ENCODE results near the gene TJP2. TPM values are rescaled to one million over a fixed set of nuclear protein-coding genes. Genes with fewer than 3 reads are reported as not detected.

TJP2 gene
- total RNA-seq, 4 donors from 2014 or later, result 114 to 221 (median 156) TPM

DNA sequence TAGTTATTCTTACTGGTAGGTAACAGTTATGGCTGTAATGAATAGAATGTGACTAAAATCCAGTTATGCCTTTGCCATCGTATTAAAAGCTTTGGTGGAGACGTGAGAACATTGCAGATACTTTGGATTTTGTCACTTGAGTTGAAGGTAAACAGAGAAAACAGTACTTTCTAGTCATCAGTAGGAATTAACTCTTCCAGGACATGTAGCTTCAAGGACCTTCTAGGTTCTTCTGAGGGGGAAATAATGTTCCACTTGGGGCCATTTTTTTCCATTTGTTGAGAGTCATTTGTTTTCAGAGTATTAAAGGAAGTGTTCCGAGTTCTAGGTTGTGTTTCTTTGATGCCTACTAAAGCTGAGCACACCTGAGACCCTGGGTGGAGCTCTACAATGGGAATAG, 6.1 kb downstream of the TJP2 start:
- ATAC-seq (ENCODE audit: low FRiP score), result no peak
- TF ChIP-seq, protein P1, sequence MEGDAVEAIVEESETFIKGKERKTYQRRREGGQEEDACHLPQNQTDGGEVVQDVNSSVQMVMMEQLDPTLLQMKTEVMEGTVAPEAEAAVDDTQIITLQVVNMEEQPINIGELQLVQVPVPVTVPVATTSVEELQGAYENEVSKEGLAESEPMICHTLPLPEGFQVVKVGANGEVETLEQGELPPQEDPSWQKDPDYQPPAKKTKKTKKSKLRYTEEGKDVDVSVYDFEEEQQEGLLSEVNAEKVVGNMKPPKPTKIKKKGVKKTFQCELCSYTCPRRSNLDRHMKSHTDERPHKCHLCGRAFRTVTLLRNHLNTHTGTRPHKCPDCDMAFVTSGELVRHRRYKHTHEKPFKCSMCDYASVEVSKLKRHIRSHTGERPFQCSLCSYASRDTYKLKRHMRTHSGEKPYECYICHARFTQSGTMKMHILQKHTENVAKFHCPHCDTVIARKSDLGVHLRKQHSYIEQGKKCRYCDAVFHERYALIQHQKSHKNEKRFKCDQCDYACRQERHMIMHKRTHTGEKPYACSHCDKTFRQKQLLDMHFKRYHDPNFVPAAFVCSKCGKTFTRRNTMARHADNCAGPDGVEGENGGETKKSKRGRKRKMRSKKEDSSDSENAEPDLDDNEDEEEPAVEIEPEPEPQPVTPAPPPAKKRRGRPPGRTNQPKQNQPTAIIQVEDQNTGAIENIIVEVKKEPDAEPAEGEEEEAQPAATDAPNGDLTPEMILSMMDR (IDR thresholded peaks at IDR 0.05), result no peak
- DNase-seq (ENCODE audit: low spot score), result no peak

DNA sequence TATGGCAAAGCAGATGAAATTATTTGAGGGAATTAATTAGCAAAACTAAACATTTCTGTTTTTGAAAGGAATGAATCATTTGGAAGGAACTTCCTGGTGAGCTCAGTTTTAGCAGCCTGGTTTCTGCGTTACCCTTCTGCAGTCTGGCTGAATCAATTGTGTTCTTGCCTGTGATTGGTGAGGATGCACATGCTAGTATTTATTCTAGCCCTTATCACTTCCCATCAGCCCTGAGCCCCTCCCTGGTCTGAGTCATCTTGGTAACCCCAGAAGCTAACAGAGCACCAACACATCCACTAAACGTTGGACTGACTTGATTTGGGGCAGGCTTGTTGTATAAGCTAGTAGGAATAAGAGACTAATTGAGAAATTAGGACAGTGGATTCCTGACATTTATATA, 6.6 kb downstream of the TJP2 start:
- TF ChIP-seq, protein P1 (IDR thresholded peaks at IDR 0.05), result no peak
- ATAC-seq (ENCODE audit: low FRiP score) (peak; percentile 81), DNase-seq (ENCODE audit: low spot score) (peak; percentile 36)

DNA sequence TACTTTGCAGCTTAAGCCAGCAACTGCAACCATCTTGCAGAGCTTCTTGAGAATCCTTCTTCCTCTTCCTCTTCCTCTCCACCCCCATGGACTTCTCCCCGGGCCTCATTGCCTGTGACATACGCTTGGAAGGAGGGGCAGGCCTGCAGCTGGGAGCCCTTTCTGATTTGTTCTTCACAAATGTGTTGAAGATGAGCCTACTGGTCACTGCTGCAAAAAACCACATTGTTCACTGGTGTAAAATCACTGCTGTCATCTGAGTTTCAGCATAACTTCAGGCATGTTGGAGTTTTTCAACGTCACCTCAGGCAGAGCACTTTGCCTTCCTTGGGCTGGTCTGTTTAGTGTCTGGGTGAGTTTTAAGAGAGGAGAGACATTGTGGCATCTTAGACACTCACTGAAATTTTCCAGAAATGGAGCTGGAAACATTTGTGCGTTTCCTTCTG, 7.9 kb downstream of the TJP2 start:
- TF ChIP-seq, protein P1 (IDR thresholded peaks at IDR 0.05), result no peak
- ATAC-seq (ENCODE audit: low FRiP score) (no peak), DNase-seq (ENCODE audit: low spot score) (no peak)

DNA sequence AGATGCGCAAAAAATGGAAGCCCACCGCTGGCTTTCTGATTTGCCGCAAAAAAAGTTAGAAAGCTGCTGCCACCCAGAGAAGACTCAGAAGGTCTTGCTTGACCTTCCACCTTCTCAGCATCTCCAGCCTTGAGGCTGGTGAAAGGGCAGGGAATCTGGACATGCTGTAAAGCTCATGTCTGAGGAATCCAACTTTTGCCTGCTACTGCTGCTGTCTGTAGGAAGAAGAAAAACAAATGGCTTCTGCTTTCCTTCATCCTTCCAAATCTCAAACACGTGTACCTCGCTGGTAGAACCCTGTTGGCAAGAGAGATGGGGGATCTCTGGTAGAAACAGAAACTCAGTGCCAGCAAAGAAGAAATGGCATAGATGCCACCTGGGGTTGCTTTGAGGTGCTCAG, 10.2 kb downstream of the TJP2 start:
- TF ChIP-seq, protein P1 (IDR thresholded peaks at IDR 0.05), result no peak
- ATAC-seq (ENCODE audit: low FRiP score) (no peak), DNase-seq (ENCODE audit: low spot score) (no peak)

- ATAC-seq (ENCODE audit: low FRiP score) (peak; percentile 86), DNase-seq (ENCODE audit: low spot score) (no peak)
- TF ChIP-seq, protein P1 (IDR thresholded peaks at IDR 0.05), result no peak
These were observed 12.9 kb downstream of the TJP2 start for GRCh38 chr9:69186841-69187611.

- TF ChIP-seq, protein P1 (IDR thresholded peaks at IDR 0.05), result no peak
- no peak for DNase-seq (ENCODE audit: low spot score)
- ATAC-seq (ENCODE audit: low FRiP score), result no peak
These were observed 14.9 kb downstream of the TJP2 start for GRCh38 chr9:69188975-69189374.

All from omental fat pad (tissue), 4 donors.